ENCODE data around the gene ZNF407.

- no peak for TF ChIP-seq EZH2 (IDR thresholded peaks at IDR 0.05)
- TF ChIP-seq CTCF (IDR thresholded peaks at IDR 0.05) = no peak
Measured at GRCh38 chr18:74928194-74928968, 330.7 kb downstream of the ZNF407 start.

Measured in neural progenitor cell (in vitro differentiated cells).